SKM-1 (cell line): ENCODE results near the gene LYST.
"Not testable (repeated sequence)": the region's sequence is repeated elsewhere in the genome, so short reads cannot be mapped to it uniquely, and the experiment has no call there.

Experiments used
- DNase-seq: peaks from one replicate; lab custom pipeline; 2025; ENCODE audit not compliant: unreplicated experiment; lab: John Stamatoyannopoulos, UW

LYST gene

DNA sequence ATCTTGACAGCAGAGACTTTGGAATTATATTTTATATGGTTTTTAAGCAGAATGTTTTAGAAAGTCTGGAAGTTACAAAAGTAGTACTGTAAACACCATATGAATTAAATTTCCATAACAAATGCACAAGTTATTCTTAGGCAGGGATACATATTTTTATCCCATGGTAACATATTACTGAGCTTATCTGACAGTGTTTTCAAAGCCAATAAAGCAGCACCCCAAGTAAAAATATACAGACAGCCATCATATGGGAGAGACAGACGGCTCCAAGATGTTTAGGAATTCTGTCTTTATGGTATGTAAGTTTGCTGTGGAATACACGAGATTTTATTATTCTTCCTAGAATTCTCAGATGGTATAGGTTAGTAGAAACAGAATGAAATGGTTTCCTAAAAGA, 205.1 kb downstream of the LYST start:
- no peak for DNase-seq

DNA sequence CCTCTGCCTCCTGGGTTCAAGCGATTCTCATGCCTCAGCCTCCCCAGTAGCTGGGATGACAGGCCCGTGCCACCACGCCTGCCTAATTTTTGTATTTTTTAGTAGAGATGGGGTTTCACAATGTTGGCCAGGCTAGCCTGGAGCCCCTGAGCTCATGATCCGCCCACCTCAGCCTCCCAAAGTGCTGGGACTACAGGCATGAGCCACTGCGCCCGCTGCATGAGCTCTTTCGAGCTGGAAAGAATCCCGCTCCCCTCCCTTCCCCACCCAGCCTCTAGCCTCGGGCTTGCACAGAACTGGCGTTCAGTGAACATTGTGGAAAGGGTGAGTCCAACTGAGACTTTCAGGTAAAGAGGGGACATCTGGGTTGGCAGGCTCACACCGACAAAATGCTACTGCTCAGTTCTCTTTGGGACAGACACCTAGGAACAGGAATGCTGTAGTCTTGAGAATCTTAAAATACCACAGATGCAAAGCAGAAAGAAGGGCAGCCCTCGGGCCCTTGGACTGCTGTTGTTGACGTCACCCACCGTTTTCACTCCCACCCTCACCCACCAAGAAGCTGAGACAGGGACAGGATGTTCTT, 207.4 kb downstream of the LYST start:
- no peak for DNase-seq

DNA sequence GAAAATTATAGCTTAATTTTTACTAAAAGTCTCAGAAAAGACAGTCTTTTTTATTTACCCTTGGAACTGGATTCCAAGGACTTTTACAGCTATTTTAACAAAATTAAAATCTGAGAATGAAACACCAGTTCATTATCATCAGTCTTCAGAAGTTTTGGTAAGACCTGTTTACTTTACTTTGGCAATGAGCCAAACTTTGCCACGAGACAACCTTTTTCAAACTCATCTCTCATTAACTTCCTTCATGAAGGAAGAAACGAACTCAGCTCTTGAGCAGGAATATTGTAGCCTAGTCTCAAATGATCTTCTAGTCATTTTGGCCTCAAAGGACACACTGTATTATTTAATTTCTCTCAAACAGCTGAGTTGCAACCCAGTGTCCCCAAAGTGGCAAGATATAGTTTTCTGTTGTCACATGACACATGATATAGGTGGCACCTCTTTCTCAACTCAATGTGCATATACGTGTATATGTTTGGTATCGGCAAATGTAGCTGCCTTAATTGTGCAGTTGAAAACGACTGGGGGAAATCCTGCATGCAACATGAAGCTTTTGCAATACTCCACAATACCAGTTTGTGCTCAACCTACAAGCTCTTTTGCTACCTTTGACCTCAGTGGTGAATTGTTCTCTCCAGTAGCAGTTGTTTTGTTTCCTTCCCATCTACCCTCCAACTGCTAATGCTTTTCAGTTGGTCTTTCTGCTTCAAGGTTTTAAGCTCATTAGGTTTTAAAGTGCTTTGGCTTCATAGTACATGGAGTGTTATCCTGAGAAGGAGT, 208.8 kb downstream of the LYST start:
- no peak for DNase-seq

DNA sequence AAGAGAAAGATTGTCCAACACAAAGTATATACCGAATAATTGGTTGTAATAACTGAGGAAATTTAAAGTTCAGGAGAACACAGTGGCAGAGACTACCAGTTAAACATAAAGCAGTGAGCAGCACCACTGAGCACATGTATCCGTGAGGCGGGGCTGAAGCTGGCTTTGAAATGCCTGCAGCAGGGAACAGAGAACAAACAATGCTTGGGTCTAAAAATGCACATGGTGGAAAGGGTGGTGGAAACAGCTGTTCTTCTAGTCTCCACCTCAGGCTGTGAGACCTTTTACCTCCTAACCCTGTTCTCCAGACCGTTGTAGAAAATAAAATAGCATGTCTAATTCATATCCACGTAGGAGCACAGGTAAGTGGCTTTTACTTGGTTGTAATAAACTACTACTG, 209.4 kb downstream of the LYST start:
- no peak for DNase-seq

DNA sequence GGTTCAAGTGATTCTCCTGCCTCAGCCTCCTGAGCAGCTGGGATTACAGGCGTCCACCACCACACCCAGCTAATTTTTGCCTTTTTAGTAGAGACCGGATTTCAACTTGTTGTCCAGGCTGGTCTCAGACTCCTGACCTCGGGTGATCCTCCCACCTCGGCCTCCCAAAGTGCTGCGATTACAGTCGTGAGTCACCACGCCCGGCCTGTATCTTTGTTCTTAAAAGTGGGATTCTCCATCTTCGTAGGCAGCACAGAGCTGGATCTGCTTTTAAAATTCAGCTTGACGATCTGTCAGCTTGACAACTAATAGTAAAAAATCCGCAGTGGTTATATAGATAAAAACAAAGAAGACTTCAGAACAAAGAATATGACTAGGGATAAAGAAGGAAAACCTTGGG, 214.3 kb downstream of the LYST start:
- DNase-seq = no peak

DNA sequence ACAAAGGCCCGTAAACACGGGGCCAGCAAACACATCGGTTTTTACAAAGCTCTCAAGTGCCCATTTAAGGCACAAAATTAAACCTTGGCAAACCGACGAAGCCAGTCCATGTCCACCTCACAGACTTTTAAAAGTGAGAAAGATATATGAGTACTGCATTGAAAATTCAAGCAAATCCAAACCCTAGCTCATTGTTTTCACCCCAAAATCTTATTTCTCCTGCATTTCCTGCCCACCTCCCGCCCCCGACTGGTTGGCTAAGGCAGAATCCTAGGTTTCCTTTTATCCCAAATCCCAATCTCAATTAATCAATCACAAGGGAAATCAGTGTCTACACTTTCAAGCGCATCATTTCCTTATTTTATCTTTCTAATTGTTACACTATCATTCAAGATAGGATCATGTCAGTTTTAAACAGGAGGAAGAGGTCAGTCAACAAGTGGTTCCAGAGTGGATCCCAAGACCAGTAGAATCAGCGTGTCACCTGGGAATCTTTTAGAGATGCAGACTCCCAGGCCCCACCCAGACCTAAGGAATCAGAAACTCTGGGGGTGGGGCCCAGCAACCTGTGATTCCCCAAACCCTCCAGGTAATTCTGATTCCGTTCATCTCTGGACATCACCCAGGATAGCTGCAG, 215.4 kb downstream of the LYST start:
- no peak for DNase-seq

DNA sequence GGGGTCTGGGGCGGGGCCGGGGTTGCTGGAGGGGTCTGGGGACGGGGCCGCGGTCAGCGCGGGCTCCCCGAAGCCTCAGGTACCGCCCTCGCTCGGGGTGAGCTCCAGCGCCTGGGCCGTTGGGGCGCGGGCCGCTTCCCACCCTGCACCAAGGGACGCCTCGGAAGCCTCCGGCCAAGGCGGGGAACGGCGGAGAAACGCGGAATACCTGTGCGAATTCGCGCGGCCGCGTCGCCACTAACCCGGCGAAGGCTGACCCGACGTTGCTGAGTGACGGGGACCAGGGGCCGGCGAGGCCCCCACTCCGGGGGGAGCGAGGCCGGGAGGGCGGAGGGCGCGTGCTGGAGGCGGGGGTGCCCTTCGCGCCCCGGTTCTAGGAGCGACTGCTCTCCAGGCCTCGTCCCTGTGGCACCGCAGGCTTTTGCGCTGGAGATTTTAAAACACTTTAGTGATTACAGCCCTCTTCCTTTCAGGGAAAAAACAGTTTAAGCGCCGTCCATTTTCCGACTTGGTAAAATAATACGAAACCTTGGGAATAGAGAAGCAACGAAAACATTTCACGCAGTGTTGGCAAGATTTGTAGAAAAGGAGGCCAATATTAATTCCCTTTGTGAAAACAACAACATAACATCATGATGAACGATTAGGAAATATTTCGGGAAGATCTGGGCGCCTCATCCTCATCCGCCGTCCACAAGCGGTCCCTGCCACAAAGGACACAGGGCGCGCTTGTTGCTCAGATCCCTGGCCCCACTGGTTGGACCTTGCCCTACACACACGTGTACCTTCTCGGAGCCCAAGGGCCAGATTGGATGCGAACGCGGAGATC, 216.2 kb downstream of the LYST start:
- DNase-seq = no peak

DNA sequence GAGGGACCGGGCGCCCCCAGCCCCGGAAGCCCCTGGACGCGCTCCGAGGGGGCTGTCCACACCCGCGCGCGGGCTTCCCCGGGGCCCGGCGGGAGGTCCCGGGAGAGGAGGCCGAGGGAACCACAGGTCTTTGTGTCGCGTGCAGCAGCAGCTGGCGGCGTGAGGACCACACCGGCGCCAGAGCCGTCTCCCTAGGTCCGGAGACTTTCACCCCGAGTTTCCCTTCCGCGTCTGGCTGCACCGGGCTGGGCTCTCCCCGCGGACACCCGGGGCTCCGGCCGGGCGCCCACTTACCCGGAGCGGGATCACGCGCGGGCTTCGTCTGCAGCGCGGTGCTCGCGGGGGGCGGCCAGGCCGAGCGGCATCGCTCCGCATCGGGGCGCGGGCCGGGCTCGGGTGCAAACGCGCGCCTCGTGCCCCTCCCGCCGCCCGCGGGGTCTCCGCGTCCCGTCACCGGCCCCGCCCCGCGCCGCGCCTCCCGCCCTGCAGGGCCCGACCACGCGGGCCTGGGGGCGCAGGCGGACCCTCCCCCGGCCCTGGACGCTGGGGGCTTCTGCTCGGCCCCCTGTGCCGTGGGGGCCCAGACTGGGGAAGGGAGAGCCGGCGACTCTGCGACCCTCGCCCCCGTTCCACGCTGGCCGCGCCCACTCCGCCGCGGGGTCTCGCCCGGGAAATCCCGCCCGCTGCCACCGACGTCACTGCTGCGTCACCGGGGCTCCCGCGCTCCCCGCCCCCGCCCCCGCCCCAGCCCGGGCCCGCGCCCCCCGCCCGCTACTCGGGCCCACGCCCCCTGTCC, 217.1 kb downstream of the LYST start, which contains the start of gene GNG4:
Gene GNG4 (minus strand): TSS at position 417 of the 796 bp plus-strand sequence. CDS start 65,946 bp downstream, outside the sequence.
- DNase-seq = no peak

DNA sequence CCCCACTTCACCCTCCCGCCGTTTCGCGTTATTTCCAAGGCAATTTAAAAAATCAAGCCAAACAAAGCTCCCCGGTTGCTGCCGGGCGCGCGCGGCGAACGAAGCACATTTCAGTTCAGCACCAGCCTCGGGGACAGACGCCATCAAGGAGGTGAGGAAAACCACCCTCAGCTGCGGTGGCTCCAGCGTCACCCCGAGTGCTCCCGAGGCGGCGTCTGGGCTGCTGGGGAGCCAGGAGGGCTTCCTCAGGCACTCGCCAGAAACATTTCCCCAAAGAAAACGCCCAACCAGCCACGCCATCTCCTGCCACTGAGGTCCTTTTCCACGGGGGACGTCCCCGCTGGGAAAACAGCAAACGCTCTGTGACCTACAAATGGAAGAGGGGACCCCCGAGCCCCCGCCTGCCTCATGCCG, 217.7 kb downstream of the LYST start:
- DNase-seq = no peak

DNA sequence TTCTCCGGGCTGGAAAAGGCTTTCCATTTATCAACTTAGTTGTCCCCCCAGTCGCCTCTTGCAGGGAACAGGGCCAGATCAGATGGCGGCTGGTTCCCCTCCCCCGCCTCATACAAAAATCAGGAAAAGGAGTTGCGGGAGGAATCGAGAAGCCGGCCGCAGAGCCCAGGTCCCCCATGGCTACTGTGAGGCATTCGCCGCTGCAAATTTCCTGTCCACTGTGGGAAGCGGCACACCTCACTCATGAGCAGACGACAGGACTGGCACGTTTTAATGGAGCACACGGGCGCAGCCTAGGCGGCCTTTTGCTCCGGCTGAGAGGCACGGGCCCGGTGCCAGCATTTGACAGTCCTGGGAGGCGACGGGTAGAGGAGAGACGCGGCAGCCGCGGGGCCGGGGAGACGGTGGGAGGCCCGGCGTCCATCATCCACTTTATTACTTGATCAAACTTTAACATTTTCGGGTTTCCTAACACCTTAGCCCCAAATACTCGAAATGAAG, 218.2 kb downstream of the LYST start:
- no peak for DNase-seq

DNA sequence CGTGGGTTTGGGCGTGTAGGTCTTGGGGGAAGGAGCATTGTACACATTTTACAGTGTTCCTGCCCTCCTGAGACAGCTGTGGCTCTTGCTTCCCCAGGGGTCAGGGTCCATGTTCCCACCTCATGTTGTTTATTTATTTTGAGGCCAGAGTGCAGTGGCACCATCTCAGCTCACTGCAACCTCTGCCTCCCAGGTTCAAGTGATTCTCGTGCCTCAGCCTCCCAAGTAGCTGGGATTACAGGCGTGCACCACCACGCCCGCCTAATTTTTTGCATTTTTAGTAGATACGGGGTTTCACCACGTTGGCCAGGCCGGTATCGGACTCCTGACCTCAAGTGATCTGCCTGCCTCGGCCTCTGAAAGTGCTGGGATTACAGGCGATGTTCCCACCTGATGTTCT, 219.2 kb downstream of the LYST start:
- DNase-seq = not testable (repeated sequence)

DNA sequence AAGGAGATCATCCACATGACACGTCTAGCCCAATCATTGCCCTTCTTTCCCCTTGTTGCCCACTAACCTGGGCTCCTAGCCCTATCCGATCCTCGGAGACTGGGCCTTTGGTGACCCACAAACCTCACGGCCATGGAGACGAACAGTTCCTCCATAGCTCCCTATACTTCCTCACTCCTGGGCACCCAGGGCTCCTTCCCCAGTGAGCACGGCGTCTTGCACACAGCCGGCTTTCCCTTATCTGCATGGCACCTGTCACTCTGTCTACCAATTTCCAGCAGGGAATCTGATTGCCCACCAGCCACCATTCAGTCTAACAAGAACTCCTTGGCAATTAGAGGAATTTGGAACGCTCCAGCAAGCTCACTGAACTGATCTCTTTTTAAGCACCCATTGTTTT, 220.2 kb downstream of the LYST start:
- DNase-seq = no peak

DNA sequence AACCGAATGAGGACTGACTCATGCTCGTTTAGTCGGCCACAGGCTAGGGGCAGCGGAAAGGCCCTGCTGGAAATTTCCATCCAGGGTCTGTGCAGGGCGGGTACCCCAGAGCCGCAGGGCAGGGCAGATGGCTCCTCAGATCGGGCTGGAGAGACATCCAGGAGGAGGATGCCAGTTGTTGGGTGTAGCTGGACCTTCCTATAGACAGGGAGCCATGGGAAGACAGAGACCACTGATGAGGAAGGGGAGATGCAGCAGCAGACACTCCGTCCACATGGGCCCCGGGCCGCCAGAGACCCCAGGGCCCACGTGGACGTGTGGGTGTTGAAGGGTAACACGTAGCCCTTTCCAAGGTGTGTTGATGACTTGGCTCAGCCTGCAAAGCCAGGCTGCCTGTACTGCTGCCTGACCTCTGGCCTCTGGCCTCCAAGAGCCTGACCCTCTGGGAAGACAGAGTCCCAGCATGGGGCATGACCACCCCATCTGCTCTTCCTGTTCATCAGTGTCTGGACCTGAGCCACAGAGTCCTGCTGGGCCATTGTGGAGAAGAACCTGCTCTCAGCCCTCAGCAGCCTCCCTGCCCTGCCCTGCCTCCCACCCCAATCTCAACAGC, 221.9 kb downstream of the LYST start:
- no peak for DNase-seq

DNA sequence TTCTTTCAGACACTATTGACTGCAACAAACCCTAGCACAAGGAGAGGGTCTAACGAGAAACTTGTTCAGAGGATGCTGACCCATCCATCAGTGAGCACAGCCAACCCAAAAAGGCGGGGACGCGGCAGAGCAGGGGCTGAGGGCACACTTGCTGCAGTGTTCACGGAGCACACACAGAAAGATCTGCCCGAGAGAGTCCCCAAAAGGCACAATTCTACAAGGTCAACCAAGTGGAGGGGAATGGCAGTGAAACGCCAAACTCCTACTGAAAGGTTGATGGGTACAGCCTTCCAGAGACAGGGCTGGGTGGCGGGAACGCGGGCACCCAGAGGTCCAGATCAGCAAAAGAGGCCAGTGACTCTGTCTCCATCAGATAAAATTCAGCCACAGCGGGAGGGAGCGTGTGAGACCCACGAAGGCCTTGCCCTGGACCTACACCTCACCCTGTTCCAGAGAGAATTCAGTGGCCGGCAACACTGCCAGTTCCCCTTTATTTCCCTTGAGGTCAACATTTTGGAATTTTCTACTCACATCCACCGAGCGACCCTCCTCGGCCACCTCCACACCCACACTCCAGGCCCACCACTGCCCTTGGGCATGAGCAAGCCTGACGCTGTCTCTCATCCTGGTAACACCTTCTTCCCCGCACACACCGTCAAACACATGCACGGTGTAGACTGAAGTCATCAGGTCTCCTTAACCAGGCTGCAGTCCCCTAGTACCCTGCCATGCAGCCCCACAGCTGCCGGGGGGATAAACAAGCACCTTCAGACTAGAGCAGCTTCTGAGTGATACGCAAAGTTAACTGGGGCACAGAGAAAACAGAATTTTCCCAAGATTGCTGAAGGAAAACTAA, 222.6 kb downstream of the LYST start:
- no peak for DNase-seq

DNA sequence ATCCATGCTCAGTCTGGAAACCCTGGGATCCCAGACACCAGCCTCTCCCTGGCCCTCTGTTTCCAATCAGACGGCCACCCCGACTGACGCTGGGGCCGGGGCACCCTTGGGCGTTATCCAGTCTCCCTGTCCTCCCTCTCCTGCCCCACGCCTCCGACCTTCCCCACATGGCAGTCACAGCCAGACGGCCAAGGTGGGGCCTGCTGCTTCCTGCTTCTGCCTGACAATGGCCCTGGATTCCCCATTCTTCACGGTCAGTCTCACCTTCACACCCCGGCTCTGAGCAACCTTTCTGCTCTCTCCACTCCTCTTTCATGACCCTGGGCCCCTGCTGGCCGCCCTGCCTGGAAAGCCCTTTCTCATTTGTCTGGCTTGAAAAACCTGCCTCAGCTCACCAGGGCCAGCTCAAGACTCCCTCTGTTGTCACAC, 223.7 kb downstream of the LYST start:
- DNase-seq = no peak

DNA sequence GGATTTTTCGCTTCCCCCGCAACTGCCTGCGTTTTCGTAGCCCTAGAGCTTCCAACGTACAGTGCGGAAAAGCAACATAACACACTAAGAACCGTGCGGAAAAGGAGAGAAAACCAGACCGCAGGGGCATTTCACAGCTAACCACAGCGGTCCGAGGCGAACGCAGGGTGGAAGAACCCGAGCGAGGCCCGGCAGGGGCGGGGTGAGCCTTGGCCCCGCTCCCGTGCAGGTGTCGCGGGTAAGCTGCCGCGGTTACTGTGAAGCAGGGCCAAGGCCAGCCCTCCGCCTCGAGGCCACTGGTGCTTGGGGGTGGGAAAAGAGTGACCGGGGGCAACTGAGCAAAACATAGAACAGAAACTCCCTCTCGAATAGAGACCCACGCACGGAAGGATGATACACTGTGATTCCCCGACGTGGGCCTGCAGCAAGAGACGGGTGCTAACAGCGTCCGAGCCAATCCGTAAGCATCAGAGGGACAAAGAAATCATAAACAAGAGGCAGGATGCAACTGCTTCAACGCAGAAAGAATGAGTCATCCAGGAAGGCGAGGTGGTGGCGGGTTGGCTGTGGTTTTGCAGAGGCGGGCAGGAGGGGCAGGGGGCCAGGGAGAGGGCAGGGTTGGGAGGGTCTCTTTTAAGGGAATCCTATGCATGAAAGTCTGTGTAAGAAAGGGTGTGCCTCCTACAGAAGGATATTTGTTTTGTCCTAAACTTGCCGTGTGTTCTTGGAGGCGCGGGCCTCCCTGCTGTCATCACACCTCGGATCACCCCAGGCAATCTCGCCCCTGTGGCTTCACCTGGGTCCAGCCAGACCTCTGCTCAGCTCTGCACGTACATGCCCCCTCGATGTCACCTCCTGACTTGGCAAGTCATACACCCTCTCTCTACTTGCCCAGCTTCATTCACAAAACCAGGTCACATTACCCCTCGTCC, 224.4 kb downstream of the LYST start:
- DNase-seq = no peak

DNA sequence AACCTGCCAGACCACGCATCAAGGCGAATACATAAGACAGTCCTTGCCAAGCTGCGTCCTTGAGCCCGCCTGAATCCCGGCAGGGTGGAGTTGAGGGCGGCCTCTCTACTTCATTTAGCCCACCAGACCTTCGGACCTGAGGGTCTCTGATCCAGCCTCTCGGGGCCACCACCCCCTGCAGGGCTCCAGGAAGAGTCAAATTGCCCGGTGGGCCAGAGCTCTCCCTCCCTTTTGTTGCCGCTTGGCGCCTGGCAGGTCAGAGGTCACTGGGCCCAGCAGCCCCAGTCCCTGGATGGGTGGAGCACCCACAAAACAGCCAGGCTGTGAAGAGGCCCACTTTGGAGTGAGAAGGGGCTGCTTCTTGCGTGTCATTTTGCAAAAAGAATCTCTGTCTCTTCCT, 226.1 kb downstream of the LYST start:
- DNase-seq = no peak
